Pancreas (tissue), 10 donors: ENCODE measurements around the gene TMEM151B. TPM values are rescaled to one million over a fixed set of nuclear protein-coding genes. Genes with fewer than 3 reads are reported as not detected.

Experiments
- ATAC-seq, 4 donors: fragments of 200-7000 bp; cut with Tn5 transposase; one replicate each; pipeline versions ENCODE4 v1.8.0 to v1.9.1; 2020; ENCODE audit warnings: mild to moderate bottlenecking in 4 of 4, moderate library complexity in 4 of 4
- DNase-seq, 6 donors: peaks; one replicate each; pipeline ENCODE4 v3.0.0-alpha.2; 2020
- FAIRE-seq: peaks from 2 replicates; lab custom pipeline; 2012; peaks lifted over from hg19 to GRCh38; lab: Jason Lieb, UNC
- H3K27ac ChIP-seq, 4 donors: fragments of 200-600 bp; sonication (generic); 1 replicate in 3 of 4; 2 replicates in 1 of 4; pipeline versions ENCODE4 v1.5.0 to v1.8.0; 2020
- H3K27me3 ChIP-seq, 4 donors: fragments of 200-600 bp; one replicate each; pipeline ENCODE4 v1.8.0; 2021
- H3K36me3 ChIP-seq, 3 donors: fragments of 200-600 bp; sonication (generic) in 1 of 3; one replicate each; pipeline versions ENCODE4 v1.5.0 to v1.8.0; 2020 to 2021
- H3K4me1 ChIP-seq, 3 donors: fragments of 200-600 bp; one replicate each; pipeline ENCODE4 v1.8.0; 2021
- H3K4me3 ChIP-seq, 4 donors: fragments of 200-600 bp; sonication (generic) in 2 of 4; one replicate each; pipeline versions ENCODE4 v1.5.0 to v1.8.0; 2020 to 2021
- H3K9me3 ChIP-seq, 4 donors: fragments of 200-600 bp; one replicate each; pipeline ENCODE4 v1.8.0; 2021
- CTCF ChIP-seq, 4 donors: fragments of 200-600 bp; sonication (generic) in 3 of 4; IDR thresholded peaks; one replicate each; pipeline versions ENCODE4 v1.5.0 to v1.8.0; 2021; ENCODE audit warnings: antibody characterized with exemption in 4 of 4
- WGBS, 2 donors: extraction: QIAGEN DNeasy Blood & Tissue Kit; methylation state at CpG; one replicate each; pipeline ENCODE4 v1.1.7; 2013; 5-methylcytosine and 5-hydroxymethylcytosine counted together
- intact Hi-C, 3 donors: fragments of 100-400 bp; cut with DNase I; formaldehyde crosslinking; loops; one replicate each; pipeline versions ENCODE4 v1.11.1 to v1.14.2; 2022
- polyA plus RNA-seq, 2 donors: library from polyadenylated mRNA; stranded (reverse); fragments of 200-250 nt; gene quantifications; one replicate each; pipeline ENCODE4 v1.2.3, GENCODE V29; 2013
- total RNA-seq, 6 donors: library from RNA; stranded (reverse); fragmentation: NEBNext Ultra II Directional in 4 of 6; extraction: Animal tissue kit (Norgen Biotek cat#: 25700) in 4 of 6; gene quantifications; one replicate each; pipeline versions ENCODE4 v1.2.1 to v1.2.4, GENCODE V29; 2021 to 2023
- donor health status: healthy with polysubstance abuse.
- donor health status: DM: no; HTN: no; CAD: no; lungs with moderate emphysema.
- donor health status: DM: no; HTN: no; CAD: no.
- donor health status: control.
- donor health status: control.
- donor health status: Bipolar disorder and iron deficiency.
- donor health status: DM: yes; HTN: yes; CAD: no.
- donor health status: DM: no; HTN: no; CAD: no.
- donor health status: DM: no; HTN: no; CAD: no.
- donor health status: DM: yes; HTN: yes; CAD: no.

The TMEM151B gene
- total and polyA plus RNA-seq, 8 donors: 0.06 to 0.65 (median 0.12) TPM; not detected in 2

- H3K4me1 ChIP-seq: peaks cover 0 to 8% (median 4%) of the 10 kb centered on the region in 3 donors
- H3K9me3 ChIP-seq: no peaks in the 10 kb centered on the region
- 71 to 80% methylated on average over 3 of the region's 3 CpGs for WGBS, 2 donors
- H3K27ac ChIP-seq: no peak overlapping the region
- peak in 1 of 6 donors; percentile 15 for DNase-seq
- FAIRE-seq: no peak
- ATAC-seq: no peak
- intact Hi-C loops: no loop called here
- H3K36me3 ChIP-seq: peaks cover 0 to 12% (median 0%) of the 10 kb centered on the region in 3 donors
- TF ChIP-seq CTCF (IDR thresholded peaks at IDR 0.05): no peak
- H3K4me3 ChIP-seq: no peak overlapping the region
- peaks cover 0 to 7% (median 0%) of the 10 kb centered on the region in 4 donors for H3K27me3 ChIP-seq
Measured at GRCh38 chr6:44298864-44299263, 28.6 kb downstream of the TMEM151B start.

GRCh38 chr6:44300292-44300823, 30.1 kb downstream of the TMEM151B start:
- Histone ChIP-seq H3K4me3 (no peak overlapping the region), H3K36me3 (peaks cover 0 to 16% (median 0%) of the 10 kb centered on the region in 3 donors), H3K4me1 (peaks cover 0 to 8% (median 4%) of the 10 kb centered on the region in 3 donors), H3K27me3 (peaks cover 0 to 1% (median 0%) of the 10 kb centered on the region in 4 donors), H3K9me3 (no peaks in the 10 kb centered on the region), H3K27ac (no peak overlapping the region)
- ATAC-seq (no peak), DNase-seq (peak in 1 of 6 donors; percentile 45), FAIRE-seq (no peak)
- intact Hi-C loops: no loop called here
- WGBS, 2 donors: 83 to 88% methylated on average over 7 of the region's 7 CpGs
- TF ChIP-seq CTCF (IDR thresholded peaks at IDR 0.05): no peak

- peak in 1 of 6 donors; percentile 66 for DNase-seq
- Histone ChIP-seq H3K4me3 (no peak overlapping the region), H3K27ac (no peak overlapping the region), H3K4me1 (peaks cover 0 to 8% (median 4%) of the 10 kb centered on the region in 3 donors), H3K27me3 (no peaks in the 10 kb centered on the region), H3K36me3 (peaks cover 0 to 16% (median 0%) of the 10 kb centered on the region in 3 donors), H3K9me3 (no peaks in the 10 kb centered on the region)
- TF ChIP-seq CTCF (IDR thresholded peaks at IDR 0.05): no peak
- 92 to 93% methylated on average over 8 of the region's 8 CpGs for WGBS, 2 donors
- intact Hi-C loops: no loop called here
- ATAC-seq: no peak
- FAIRE-seq: no peak
Measured at GRCh38 chr6:44301106-44301505, 30.9 kb downstream of the TMEM151B start.

- intact Hi-C loops: no loop called here
- H3K36me3 ChIP-seq: peaks cover 0 to 16% (median 0%) of the 10 kb centered on the region in 3 donors
- no peaks in the 10 kb centered on the region for H3K27me3 ChIP-seq
- H3K27ac ChIP-seq: no peak overlapping the region
- ATAC-seq (no peak), DNase-seq (no peak), FAIRE-seq (no peak)
- no peak overlapping the region for H3K4me3 ChIP-seq
- H3K4me1 ChIP-seq: peaks cover 0 to 8% (median 4%) of the 10 kb centered on the region in 3 donors
- no peak for TF ChIP-seq CTCF (IDR thresholded peaks at IDR 0.05)
- H3K9me3 ChIP-seq: no peaks in the 10 kb centered on the region
- WGBS, 2 donors: 93 to 96% methylated on average over 14 of the region's 14 CpGs
Measured at GRCh38 chr6:44301782-44302564, 31.7 kb downstream of the TMEM151B start.
